Neural cell (in vitro differentiated cells): ENCODE measurements around the gene EFCAB8. TPM values are rescaled to one million over a fixed set of nuclear protein-coding genes. Genes with fewer than 3 reads are reported as not detected.

Source experiments
- H2AFZ ChIP-seq: fragments of 200-600, 300-800 bp; sonication (generic), shearing (Covaris generic); 2 replicates; pipeline ENCODE4 v1.6.0; 2014; ENCODE audit warnings: low read depth, mild to moderate bottlenecking, antibody characterized with exemption, low read length, moderate library complexity
- H3F3A ChIP-seq: fragments of 200-600 bp; shearing (Covaris generic); 2 replicates; pipeline ENCODE4 v1.6.1; 2016; ENCODE audit warnings: mild to moderate bottlenecking, moderate library complexity, mixed read lengths, antibody characterized with exemption, low read length; ENCODE audit not compliant: insufficient read depth, poor library complexity, severe bottlenecking
- H3K27ac ChIP-seq: fragments of 200-600, 300-800 bp; sonication (generic), shearing (Covaris generic); 2 replicates; pipeline ENCODE4 v1.5.1; 2014; ENCODE audit warnings: mild to moderate bottlenecking, low read length, moderate library complexity
- H3K27me3 ChIP-seq: fragments of 300-800, 200-600 bp; sonication (generic), shearing (Covaris generic); 2 replicates; pipeline ENCODE4 v1.6.0; 2014; ENCODE audit warnings: mild to moderate bottlenecking, low read depth, low read length, moderate library complexity; ENCODE audit not compliant: insufficient read depth
- H3K36me3 ChIP-seq: fragments of 300-800, 200-600 bp; sonication (generic), shearing (Covaris generic); 2 replicates; pipeline ENCODE4 v1.5.1; 2014; ENCODE audit warnings: mild to moderate bottlenecking, antibody characterized with exemption, low read length, moderate library complexity; ENCODE audit not compliant: insufficient read depth
- H3K4me2 ChIP-seq: fragments of 300-800, 200-600 bp; sonication (generic), shearing (Covaris generic); 2 replicates; pipeline ENCODE4 v1.6.0; 2014; ENCODE audit warnings: mild to moderate bottlenecking, low read length
- H3K4me3 ChIP-seq: fragments of 300-800, 200-600 bp; sonication (generic), shearing (Covaris generic); 2 replicates; pipeline ENCODE4 v1.5.1; 2014; ENCODE audit warnings: mild to moderate bottlenecking, low read length, moderate library complexity
- H3K79me2 ChIP-seq: fragments of 200-600 bp; shearing (Covaris generic); replicated peaks from 2 replicates; pipeline ENCODE4 v1.6.0; 2014; ENCODE audit warnings: mild to moderate bottlenecking, low read length, moderate library complexity; ENCODE audit not compliant: insufficient read depth
- H3K9ac ChIP-seq: fragments of 300-800, 200-600 bp; sonication (generic), shearing (Covaris generic); 2 replicates; pipeline ENCODE4 v1.6.1; 2016; ENCODE audit warnings: mild to moderate bottlenecking, low read length, mixed read lengths
- H3K9me2 ChIP-seq: fragments of 200-600 bp; shearing (Covaris generic); 2 replicates; pipeline ENCODE4 v1.6.1; 2016; ENCODE audit warnings: mild to moderate bottlenecking, low read length, mixed read lengths; ENCODE audit not compliant: insufficient read depth
- H3K9me3 ChIP-seq: fragments of 200-600, 300-800 bp; sonication (generic), shearing (Covaris generic); 2 replicates; pipeline ENCODE4 v1.6.1; 2016; ENCODE audit warnings: mild to moderate bottlenecking, mixed run types, low read length, moderate library complexity, mixed read lengths
- H4K20me1 ChIP-seq: fragments of 200-600 bp; shearing (Covaris generic); 2 replicates; pipeline ENCODE4 v1.6.1; 2016; ENCODE audit warnings: mild to moderate bottlenecking, mixed run types; ENCODE audit not compliant: insufficient read depth
- CTCF ChIP-seq: fragments of 450-650 bp; IDR thresholded peaks from 2 replicates; pipeline ENCODE4 v1.5.1; 2014; ENCODE audit warnings: antibody characterized with exemption, mild to moderate bottlenecking, moderate library complexity; ENCODE audit not compliant: poor library complexity, severe bottlenecking
- EP300 ChIP-seq: fragments of 450-650 bp; conservative IDR thresholded peaks from 2 replicates; pipeline ENCODE4 v1.6.1; 2014; ENCODE audit warnings: antibody characterized with exemption, mild to moderate bottlenecking, moderate library complexity; ENCODE audit not compliant: poor library complexity, severe bottlenecking
- EZH2 ChIP-seq: fragments of 200-600, 300-800 bp; shearing (Covaris generic), sonication (generic); IDR thresholded peaks from 2 replicates; pipeline ENCODE4 v1.6.1; 2014; ENCODE audit warnings: antibody characterized with exemption, low read length, borderline replicate concordance, mild to moderate bottlenecking; ENCODE audit not compliant: insufficient read depth, poor library complexity, severe bottlenecking
- MXI1 ChIP-seq: fragments of 450-650 bp; conservative IDR thresholded peaks from 2 replicates; pipeline ENCODE4 v1.6.1; 2014; ENCODE audit warnings: antibody characterized with exemption, mild to moderate bottlenecking; ENCODE audit not compliant: poor library complexity, severe bottlenecking
- POLR2AphosphoS5 ChIP-seq: IDR thresholded peaks from 2 replicates; pipeline ENCODE4 v1.6.1; 2012
- RAD21 ChIP-seq: fragments of 450-650 bp; conservative IDR thresholded peaks from 2 replicates; pipeline ENCODE4 v1.6.1; 2014; ENCODE audit warnings: antibody characterized with exemption, mild to moderate bottlenecking, moderate library complexity
- REST ChIP-seq: IDR thresholded peaks from 2 replicates; pipeline ENCODE4 v1.6.1; 2012; ENCODE audit warnings: borderline replicate concordance
- SMC3 ChIP-seq: fragments of 450-650 bp; conservative IDR thresholded peaks from 2 replicates; pipeline ENCODE4 v1.6.1; 2014; ENCODE audit warnings: antibody characterized with exemption, mild to moderate bottlenecking, moderate library complexity; ENCODE audit not compliant: poor library complexity
- TAF1 ChIP-seq: IDR thresholded peaks from 2 replicates; pipeline ENCODE4 v1.6.1; 2012; ENCODE audit warnings: low read depth
- polyA plus RNA-seq: library from polyadenylated mRNA; depleted of rRNA; stranded (reverse); fragments of >200 nt; gene quantifications from 2 replicates; pipeline ENCODE4 v1.2.3, GENCODE V29; 2014

EFCAB8 gene
- polyA plus RNA-seq, 1 donor from 2014 or later = not detected

- Histone ChIP-seq H3K27me3 (no peaks in the 10 kb centered on the region), H3F3A (no peaks in the 10 kb centered on the region), H3K79me2 (peaks cover 18% of the 10 kb centered on the region), H3K36me3 (peaks cover 5% of the 10 kb centered on the region), H4K20me1 (peaks cover 7% of the 10 kb centered on the region), H3K9me2 (no peaks in the 10 kb centered on the region), H3K9ac (no peak overlapping the region), H2AFZ (no peak overlapping the region), H3K9me3 (no peaks in the 10 kb centered on the region), H3K27ac (no peak overlapping the region), H3K4me2 (no peak overlapping the region), H3K4me3 (no peak overlapping the region)
- TF ChIP-seq EP300 = no peak
- no peak for TF ChIP-seq EZH2
- no peak for TF ChIP-seq SMC3
- TF ChIP-seq TAF1 = no peak
- TF ChIP-seq POLR2AphosphoS5 = no peak
- no peak for TF ChIP-seq CTCF
These were observed 19.3 kb upstream of the EFCAB8 start for GRCh38 chr20:32839227-32839981.

GRCh38 chr20:32839982-32840285 lies 18.8 kb upstream of the EFCAB8 start:
- H3K9me2 ChIP-seq = no peaks in the 10 kb centered on the region
- no peak overlapping the region for H3K9ac ChIP-seq
- no peak for TF ChIP-seq POLR2AphosphoS5
- TF ChIP-seq TAF1 = no peak
- TF ChIP-seq REST = no peak
- TF ChIP-seq SMC3 = no peak
- H3K27me3 ChIP-seq = no peaks in the 10 kb centered on the region
- H3K9me3 ChIP-seq = no peaks in the 10 kb centered on the region
- H3K27ac ChIP-seq = no peak overlapping the region
- peaks cover 7% of the 10 kb centered on the region for H4K20me1 ChIP-seq
- H3K4me2 ChIP-seq = no peak overlapping the region
- H3F3A ChIP-seq = no peaks in the 10 kb centered on the region
- H3K36me3 ChIP-seq = peaks cover 3% of the 10 kb centered on the region
- H3K79me2 ChIP-seq = peaks cover 12% of the 10 kb centered on the region
- no peak overlapping the region for H3K4me3 ChIP-seq
- no peak overlapping the region for H2AFZ ChIP-seq

- Histone ChIP-seq H3K27ac (no peak overlapping the region), H3K9me2 (no peaks in the 10 kb centered on the region), H4K20me1 (peaks cover 10% of the 10 kb centered on the region), H3K27me3 (no peaks in the 10 kb centered on the region), H3K36me3 (no peaks in the 10 kb centered on the region), H3K4me3 (no peak overlapping the region), H3K79me2 (peaks cover 12% of the 10 kb centered on the region), H3K4me2 (no peak overlapping the region), H3K9me3 (no peaks in the 10 kb centered on the region), H2AFZ (no peak overlapping the region), H3F3A (no peaks in the 10 kb centered on the region), H3K9ac (no peak overlapping the region)
- TF ChIP-seq MXI1 = no peak
- TF ChIP-seq SMC3 = no peak
- TF ChIP-seq RAD21 = no peak
- TF ChIP-seq EP300 = no peak
- TF ChIP-seq TAF1 = no peak
- no peak for TF ChIP-seq POLR2AphosphoS5
- no peak for TF ChIP-seq EZH2
- TF ChIP-seq CTCF = no peak
- TF ChIP-seq REST = no peak
These were observed 17.5 kb upstream of the EFCAB8 start for GRCh38 chr20:32841174-32841573.
